Astrocyte (in vitro differentiated cells and primary cell): ENCODE data around the gene ELAVL2. TPM values are rescaled to one million over a fixed set of nuclear protein-coding genes. Genes with fewer than 3 reads are reported as not detected.

Source experiments
- DNase-seq: peaks from one replicate; pipeline ENCODE4 v3.0.0-alpha.2; 2010; ENCODE audit warnings: low read depth
- FAIRE-seq: peaks from 2 replicates; lab custom pipeline; 2011; peaks lifted over from hg19 to GRCh38; lab: Jason Lieb, UNC
- H2AFZ ChIP-seq: 2 replicates; pipeline ENCODE4 v1.6.0; 2012; ENCODE audit warnings: low read depth, low read length, inconsistent platforms
- H3K27ac ChIP-seq: 2 replicates; pipeline ENCODE4 v1.5.1; 2011; ENCODE audit warnings: low read depth, low read length, inconsistent platforms
- H3K27me3 ChIP-seq: 2 replicates; pipeline ENCODE4 v1.6.0; 2011; ENCODE audit warnings: low read length, inconsistent platforms; ENCODE audit not compliant: insufficient read depth
- H3K36me3 ChIP-seq: 2 replicates; pipeline ENCODE4 v1.5.1; 2011; ENCODE audit warnings: low read length, inconsistent platforms; ENCODE audit not compliant: insufficient read depth
- H3K4me1 ChIP-seq: 2 replicates; pipeline ENCODE4 v1.5.1; 2011; ENCODE audit warnings: low read length, inconsistent platforms; ENCODE audit not compliant: insufficient read depth
- H3K4me2 ChIP-seq: 2 replicates; pipeline ENCODE4 v1.6.0; 2012; ENCODE audit warnings: low read length, inconsistent platforms
- H3K4me3 ChIP-seq: 2 replicates; pipeline ENCODE4 v1.5.1; 2011; ENCODE audit warnings: low read depth, mild to moderate bottlenecking, low read length, inconsistent platforms; ENCODE audit not compliant: insufficient read depth
- H3K79me2 ChIP-seq: 2 replicates; pipeline ENCODE4 v1.6.0; 2012; ENCODE audit warnings: mild to moderate bottlenecking, low read length, inconsistent platforms; ENCODE audit not compliant: insufficient read depth
- H3K9ac ChIP-seq: 2 replicates; pipeline ENCODE4 v1.6.0; 2012; ENCODE audit warnings: mild to moderate bottlenecking, low read length, inconsistent platforms
- H3K9me3 ChIP-seq: 2 replicates; pipeline ENCODE4 v1.5.1; 2012; ENCODE audit warnings: low read depth, mild to moderate bottlenecking, low read length, inconsistent platforms; ENCODE audit not compliant: insufficient read depth
- H4K20me1 ChIP-seq: 2 replicates; pipeline ENCODE4 v1.6.0; 2012; ENCODE audit warnings: low read length, inconsistent platforms; ENCODE audit not compliant: insufficient read depth
- H3K27ac Mint-ChIP-seq: one replicate; pipeline ENCODE4 v1.8.0; 2021; ENCODE audit warnings: mild to moderate bottlenecking, mixed read lengths; ENCODE audit not compliant: unreplicated experiment
- H3K27me3 Mint-ChIP-seq: one replicate; pipeline ENCODE4 v1.8.0; 2021; ENCODE audit warnings: low read depth, mixed read lengths; ENCODE audit not compliant: unreplicated experiment
- H3K36me3 Mint-ChIP-seq: one replicate; pipeline ENCODE4 v1.8.0; 2021; ENCODE audit warnings: low read depth, mixed read lengths; ENCODE audit not compliant: unreplicated experiment
- H3K4me1 Mint-ChIP-seq: one replicate; pipeline ENCODE4 v1.8.0; 2021; ENCODE audit warnings: low read depth, mixed read lengths; ENCODE audit not compliant: unreplicated experiment
- H3K4me3 Mint-ChIP-seq: one replicate; pipeline ENCODE4 v1.8.0; 2021; ENCODE audit warnings: mild to moderate bottlenecking, moderate library complexity, mixed read lengths; ENCODE audit not compliant: unreplicated experiment
- H3K9me3 Mint-ChIP-seq: one replicate; pipeline ENCODE4 v1.8.0; 2021; ENCODE audit warnings: mild to moderate bottlenecking, mixed read lengths; ENCODE audit not compliant: unreplicated experiment
- EZH2 ChIP-seq: IDR thresholded peaks from 2 replicates; pipeline ENCODE4 v1.6.1; 2012; ENCODE audit warnings: mild to moderate bottlenecking, low read length, inconsistent platforms; ENCODE audit not compliant: insufficient read depth
- total RNA-seq: library from RNA; stranded (reverse); gene quantifications from 2 replicates; pipeline ENCODE4 v1.2.1, GENCODE V29; 2021
- TF ChIP-seq, protein P1 (sequence below): IDR thresholded peaks from 2 replicates; pipeline ENCODE4 v1.5.1; 2011; ENCODE audit warnings: low read depth, mild to moderate bottlenecking, inconsistent platforms, low read length, moderate library complexity; ENCODE audit not compliant: insufficient read depth

The ELAVL2 gene
- total RNA-seq, 1 donor from 2014 or later = 22.2 TPM

GRCh38 chr9:23821375-23822181, 4.5 kb downstream of the ELAVL2 start:
- Mint-ChIP-seq H3K27ac (no peak overlapping the region), H3K36me3 (no peaks in the 10 kb centered on the region), H3K4me1 (peaks cover 6% of the 10 kb centered on the region), H3K9me3 (no peaks in the 10 kb centered on the region), H3K4me3 (peak overlapping the region; percentile 86), H3K27me3 (peaks cover 21% of the 10 kb centered on the region)
- Histone ChIP-seq H3K79me2 (no peaks in the 10 kb centered on the region), H3K9me3 (no peaks in the 10 kb centered on the region), H3K27me3 (peaks cover 42% of the 10 kb centered on the region), H3K27ac (no peak overlapping the region), H3K36me3 (no peaks in the 10 kb centered on the region), H3K9ac (no peak overlapping the region), H2AFZ (peak overlapping the region; percentile 65), H3K4me2 (peak overlapping the region; percentile 85), H4K20me1 (no peaks in the 10 kb centered on the region), H3K4me3 (peak overlapping the region; percentile 55), H3K4me1 (no peaks in the 10 kb centered on the region)
- TF ChIP-seq, protein P1, sequence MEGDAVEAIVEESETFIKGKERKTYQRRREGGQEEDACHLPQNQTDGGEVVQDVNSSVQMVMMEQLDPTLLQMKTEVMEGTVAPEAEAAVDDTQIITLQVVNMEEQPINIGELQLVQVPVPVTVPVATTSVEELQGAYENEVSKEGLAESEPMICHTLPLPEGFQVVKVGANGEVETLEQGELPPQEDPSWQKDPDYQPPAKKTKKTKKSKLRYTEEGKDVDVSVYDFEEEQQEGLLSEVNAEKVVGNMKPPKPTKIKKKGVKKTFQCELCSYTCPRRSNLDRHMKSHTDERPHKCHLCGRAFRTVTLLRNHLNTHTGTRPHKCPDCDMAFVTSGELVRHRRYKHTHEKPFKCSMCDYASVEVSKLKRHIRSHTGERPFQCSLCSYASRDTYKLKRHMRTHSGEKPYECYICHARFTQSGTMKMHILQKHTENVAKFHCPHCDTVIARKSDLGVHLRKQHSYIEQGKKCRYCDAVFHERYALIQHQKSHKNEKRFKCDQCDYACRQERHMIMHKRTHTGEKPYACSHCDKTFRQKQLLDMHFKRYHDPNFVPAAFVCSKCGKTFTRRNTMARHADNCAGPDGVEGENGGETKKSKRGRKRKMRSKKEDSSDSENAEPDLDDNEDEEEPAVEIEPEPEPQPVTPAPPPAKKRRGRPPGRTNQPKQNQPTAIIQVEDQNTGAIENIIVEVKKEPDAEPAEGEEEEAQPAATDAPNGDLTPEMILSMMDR = no peak
- TF ChIP-seq EZH2 = no peak
- no peak for FAIRE-seq
- DNase-seq = no peak

DNA sequence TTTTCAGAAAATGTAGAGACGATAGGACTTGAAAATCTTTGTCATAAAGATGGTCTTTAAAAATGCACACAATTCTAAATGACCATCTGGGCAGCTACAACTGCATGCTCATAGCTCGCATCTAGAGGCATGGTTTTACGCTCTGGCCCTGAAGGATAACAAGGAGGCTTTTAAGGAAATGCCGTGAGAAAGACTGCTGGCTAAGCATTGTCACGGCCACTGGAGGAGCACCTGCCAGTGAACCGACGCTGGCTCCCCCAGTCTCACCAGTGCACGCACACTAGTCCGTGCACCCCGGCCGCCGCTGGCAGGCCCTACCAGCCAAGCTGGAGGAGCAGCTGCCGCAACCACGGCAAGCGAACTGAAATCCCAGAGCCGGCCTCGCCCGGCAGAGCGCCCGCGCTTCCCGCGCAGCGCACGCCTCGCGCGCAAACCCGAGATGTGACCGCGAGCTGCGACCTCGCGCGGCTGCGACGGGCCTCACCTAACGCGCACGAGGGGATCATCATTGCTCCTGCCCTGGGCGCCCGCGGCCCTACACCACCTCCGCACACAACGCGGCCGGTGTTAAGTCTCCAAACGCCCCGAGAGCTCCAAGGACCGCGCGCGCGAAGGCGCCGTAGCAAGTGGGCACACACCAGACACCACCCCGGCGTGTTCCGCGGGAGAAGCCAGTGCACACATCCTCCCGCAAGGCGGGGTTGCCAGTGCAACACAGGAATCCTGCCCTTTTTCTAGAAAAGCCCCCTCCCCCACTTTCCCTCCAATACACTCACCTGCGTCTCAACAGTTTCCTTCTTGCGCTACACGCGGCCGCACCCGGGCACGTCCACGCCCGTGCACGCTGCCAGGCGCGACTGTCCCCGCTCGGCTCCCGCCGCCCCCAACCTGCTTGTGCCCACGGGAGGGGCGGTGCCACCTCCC, 5.3 kb downstream of the ELAVL2 start:
- Mint-ChIP-seq H3K36me3 (no peaks in the 10 kb centered on the region), H3K27me3 (peaks cover 21% of the 10 kb centered on the region), H3K9me3 (no peaks in the 10 kb centered on the region), H3K27ac (no peak overlapping the region), H3K4me3 (peak overlapping the region; percentile 86), H3K4me1 (peaks cover 7% of the 10 kb centered on the region)
- no peak overlapping the region for H3K9ac ChIP-seq
- DNase-seq = no peak
- peak overlapping the region; percentile 85 for H3K4me2 ChIP-seq
- no peaks in the 10 kb centered on the region for H4K20me1 ChIP-seq
- no peaks in the 10 kb centered on the region for H3K79me2 ChIP-seq
- no peak overlapping the region for H3K27ac ChIP-seq
- peak overlapping the region; percentile 55 for H3K4me3 ChIP-seq
- H3K36me3 ChIP-seq = no peaks in the 10 kb centered on the region
- FAIRE-seq = no peak
- TF ChIP-seq EZH2 = no peak
- TF ChIP-seq, protein P1 = no peak
- H2AFZ ChIP-seq = peak overlapping the region; percentile 65
- H3K4me1 ChIP-seq = no peaks in the 10 kb centered on the region
- H3K9me3 ChIP-seq = no peaks in the 10 kb centered on the region
- peaks cover 42% of the 10 kb centered on the region for H3K27me3 ChIP-seq
